K562 (cell line): Measurements from ENCODE around the gene DST. TPM values are rescaled to one million over a fixed set of nuclear protein-coding genes. Genes with fewer than 3 reads are reported as not detected.

Source experiments
- ATAC-seq: fragments of 200-7000 bp; cut with Tn5 transposase; 3 replicates; pipeline ENCODE4 v1.9.1; 2020; ENCODE audit warnings: moderate library complexity
- BruUV-seq: library from RNA; stranded (reverse); fragments of 400-500 nt; replicated peaks from 2 replicates; lab custom pipeline; 2021; lab: Mats Ljungman, UMichigan
- CTCF ChIA-PET: fragments of 300-600 bp; formaldehyde crosslinking; extraction: SDS; loops from one replicate; lab custom pipeline; 2021; ENCODE audit warnings: low intra/inter-chr PET ratio; lab: Yijun Ruan, JAX
- POLR2A ChIA-PET: fragments of 300-600, 350-650 bp; sonication (Branson Sonifier 250); formaldehyde crosslinking; extraction: SDS; loops from one replicate; lab custom pipeline; 2021; ENCODE audit warnings: antibody characterized with exemption, inconsistent platforms; lab: Yijun Ruan, JAX
- DNase-seq, 4 experiments: peaks; one replicate each; pipeline versions ENCODE4 v3.0.0 to v3.0.0-alpha.2; 2011 to 2018; ENCODE audit warnings: low spot score in 3 of 4, mixed read lengths in 3 of 4; ENCODE audit errors: extremely low read depth in 1 of 4
- FAIRE-seq: peaks from 2 replicates; lab custom pipeline; 2011; peaks lifted over from hg19 to GRCh38; lab: Jason Lieb, UNC
- H2AFZ ChIP-seq: 2 replicates; pipeline ENCODE4 v1.6.0; 2011; ENCODE audit warnings: low read depth, low read length, control low read depth, inconsistent platforms
- H3K27ac ChIP-seq: fragments of 200-600 bp; 3 replicates; pipeline ENCODE4 v1.8.0; 2011; ENCODE audit warnings: low read depth, mild to moderate bottlenecking, control low read depth, inconsistent platforms, low read length, moderate library complexity, mixed read lengths; ENCODE audit errors: extremely low read depth
- H3K27me3 ChIP-seq, 2 experiments: fragments of 300-600 bp in 1 of 2; 2 replicates in 1 of 2; 3 replicates in 1 of 2; pipeline versions ENCODE4 v1.6.0 to v1.8.0; 2011; ENCODE audit warnings: inconsistent platforms in 2 of 2, low read length in 2 of 2, mild to moderate bottlenecking in 1 of 2, mixed read lengths in 1 of 2, moderate library complexity in 1 of 2; ENCODE audit not compliant: control insufficient read depth in 2 of 2, insufficient read depth in 2 of 2
- H3K36me3 ChIP-seq: fragments of 300-600 bp; 3 replicates; pipeline ENCODE4 v1.8.0; 2011; ENCODE audit warnings: mild to moderate bottlenecking, low read length, inconsistent platforms; ENCODE audit not compliant: control insufficient read depth, insufficient read depth
- H3K4me1 ChIP-seq, 2 experiments: fragments of 200-600 bp in 1 of 2; replicated peaks in 1 of 2; 2 replicates in 1 of 2; 3 replicates in 1 of 2; pipeline versions ENCODE4 v1.5.1 to v1.8.0; 2011; ENCODE audit warnings: inconsistent platforms in 2 of 2, low read length in 2 of 2, mild to moderate bottlenecking in 1 of 2, mixed read lengths in 1 of 2, moderate library complexity in 1 of 2; ENCODE audit not compliant: control insufficient read depth in 2 of 2, insufficient read depth in 2 of 2
- H3K4me2 ChIP-seq: 2 replicates; pipeline ENCODE4 v1.6.1; 2011; ENCODE audit warnings: low read length, control low read depth, inconsistent platforms, mixed read lengths; ENCODE audit not compliant: insufficient read depth
- H3K4me3 ChIP-seq: fragments of 200-600 bp; sonication (generic), shearing (Covaris generic); 2 replicates; pipeline ENCODE4 v1.5.1; 2016; ENCODE audit warnings: control low read depth, inconsistent platforms
- H3K79me2 ChIP-seq: fragments of 200-600 bp; 3 replicates; pipeline ENCODE4 v1.8.0; 2011; ENCODE audit warnings: low read length, inconsistent platforms; ENCODE audit not compliant: control insufficient read depth, insufficient read depth
- H3K9ac ChIP-seq, 2 experiments: 2 replicates each; pipeline versions ENCODE4 v1.6.0 to v1.6.1; 2011; ENCODE audit warnings: low read depth in 2 of 2, low read length in 2 of 2, control low read depth in 1 of 2, inconsistent platforms in 1 of 2, mild to moderate bottlenecking in 1 of 2, mixed read lengths in 1 of 2; ENCODE audit not compliant: insufficient read depth in 1 of 2
- H3K9me1 ChIP-seq: one replicate; pipeline ENCODE4 v1.6.0; 2011; ENCODE audit warnings: inconsistent platforms, mild to moderate bottlenecking, low read length, moderate library complexity; ENCODE audit not compliant: control insufficient read depth, insufficient read depth
- H3K9me3 ChIP-seq: replicated peaks from 2 replicates; pipeline ENCODE4 v1.5.1; 2011; ENCODE audit warnings: low read depth, low read length, inconsistent platforms; ENCODE audit not compliant: control insufficient read depth, insufficient read depth
- H4K20me1 ChIP-seq: replicated peaks from 2 replicates; pipeline ENCODE4 v1.6.1; 2011; ENCODE audit warnings: low read length, inconsistent platforms, mixed read lengths; ENCODE audit not compliant: control insufficient read depth, insufficient read depth
- EP400 ChIP-seq: fragments of 450-650 bp; IDR thresholded peaks from 2 replicates; pipeline ENCODE4 v1.6.1; 2017; ENCODE audit warnings: antibody characterized with exemption, mild to moderate bottlenecking, moderate library complexity
- GABPB1 ChIP-seq: sonication (generic); formaldehyde crosslinking; IDR thresholded peaks from 2 replicates; pipeline ENCODE4 v1.8.0; 2022; ENCODE audit warnings: mild to moderate bottlenecking, missing genetic modification reagents
- MCM7 ChIP-seq, 2 experiments: fragments of 450-650 bp; IDR thresholded peaks; 2 replicates each; pipeline ENCODE4 v1.6.1; 2016 to 2018
- NFRKB ChIP-seq: fragments of 450-650 bp; IDR thresholded peaks from 2 replicates; pipeline ENCODE4 v1.6.1; 2016; ENCODE audit warnings: low read depth
- PHB2 ChIP-seq: fragments of 450-650 bp; IDR thresholded peaks from 2 replicates; pipeline ENCODE4 v1.6.1; 2017; ENCODE audit warnings: low read depth
- SRSF9 ChIP-seq: fragments of 200-400 bp; formaldehyde crosslinking; IDR thresholded peaks from 2 replicates; pipeline ENCODE4 v1.6.1; 2017; ENCODE audit warnings: low read depth, low read length, borderline replicate concordance
- ZFP1 ChIP-seq: fragments of 450-650 bp; formaldehyde crosslinking; IDR thresholded peaks from 2 replicates; pipeline ENCODE4 v1.4.0; 2020; ENCODE audit warnings: mild to moderate bottlenecking, mixed read lengths
- ZFX ChIP-seq: sonication (generic); formaldehyde crosslinking; IDR thresholded peaks from 2 replicates; pipeline ENCODE4 v1.8.0; 2022; ENCODE audit warnings: mild to moderate bottlenecking, missing genetic modification reagents, moderate library complexity
- ZNF431 ChIP-seq: sonication (generic); formaldehyde crosslinking; IDR thresholded peaks from 2 replicates; pipeline ENCODE4 v1.8.0; 2022; ENCODE audit warnings: mild to moderate bottlenecking, missing genetic modification reagents
- WGBS: fragments of 100-300 bp; shearing (Covaris generic); methylation state at CpG from one replicate; pipeline ENCODE4 v1.1.6; 2016; ENCODE audit warnings: low coverage, mixed read lengths; ENCODE audit not compliant: insufficient coverage; ENCODE audit errors: missing lambda C conversion rate; 5-methylcytosine and 5-hydroxymethylcytosine counted together
- in situ Hi-C: fragments of 300-500 bp; cut with MboI; formaldehyde crosslinking; loops from 4 replicates; pipeline ENCODE4 v1.15.0; 2018; ENCODE audit warnings: inconsistent platforms, mixed read lengths
- intact Hi-C: fragments of 100-400 bp; cut with micrococcal nuclease; formaldehyde crosslinking; loops from 2 replicates; pipeline ENCODE4 v1.14.2; 2022
- polyA plus RNA-seq, 8 experiments: library from polyadenylated mRNA; depleted of rRNA in 4 of 8; stranded (reverse) in 5 of 8; unstranded in 3 of 8; fragments of >200 nt; fragmentation: Nextera tagmentation in 2 of 8; fragmentation: Illumina TruSeq in 1 of 8; extraction: Ambion mirVana in 2 of 8; extraction: Trizol in 1 of 8; gene quantifications; 2 replicates each; pipeline versions ENCODE4 v1.2.1 to v1.2.3, GENCODE V29; 2011 to 2014; ENCODE audit warnings: inconsistent platforms in 1 of 8, missing spikeins in 1 of 8
- total RNA-seq, 7 experiments: library from RNA; depleted of rRNA in 6 of 7; stranded (reverse); fragments of >200 nt in 6 of 7; fragmentation: Illumina TruSeq in 2 of 7; extraction: Trizol in 2 of 7; gene quantifications; 2 replicates each; pipeline versions ENCODE4 v1.2.1 to v1.2.3, GENCODE V29; 2011 to 2021; ENCODE audit warnings: low replicate concordance in 1 of 7
- TF ChIP-seq, protein P1 (sequence below): fragments of 250-450 bp; sonication (Bioruptor Pico); IDR thresholded peaks from 2 replicates; pipeline ENCODE4 v1.8.0; 2022; ENCODE audit warnings: moderate library complexity, mild to moderate bottlenecking, inconsistent platforms
- TF ChIP-seq, protein P2 (sequence below): fragments of 450-650 bp; IDR thresholded peaks from 2 replicates; pipeline ENCODE4 v1.6.1; 2016; ENCODE audit warnings: mild to moderate bottlenecking
- TF ChIP-seq, protein P3 (sequence below): sonication (generic); formaldehyde crosslinking; IDR thresholded peaks from 2 replicates; pipeline ENCODE4 v1.8.0; 2022; ENCODE audit warnings: missing genetic modification reagents, mild to moderate bottlenecking, moderate library complexity, borderline replicate concordance
- TF ChIP-seq, protein P4 (sequence below): conservative IDR thresholded peaks from 2 replicates; pipeline ENCODE4 v1.6.1; 2011; ENCODE audit warnings: low read depth, mild to moderate bottlenecking, low read length; ENCODE audit not compliant: control insufficient read depth
- TF ChIP-seq, protein P5 (sequence below), 2 experiments: fragments of 250-450 bp in 1 of 2; fragments of 450-650 bp in 1 of 2; sonication (Bioruptor Pico) in 1 of 2; IDR thresholded peaks; 2 replicates each; pipeline versions ENCODE4 v1.6.1 to v1.8.0; 2016 to 2021; ENCODE audit warnings: mild to moderate bottlenecking in 2 of 2, moderate library complexity in 2 of 2, missing compliant biosample characterization in 1 of 2, missing genetic modification characterization in 1 of 2

The DST gene
- total and polyA plus RNA-seq, 9 of the 15 experiments (the other 6 are each of a cell fraction or from before 2014, with no cell fraction given), result 5.2 to 21.9 (median 13.3) TPM

DNA sequence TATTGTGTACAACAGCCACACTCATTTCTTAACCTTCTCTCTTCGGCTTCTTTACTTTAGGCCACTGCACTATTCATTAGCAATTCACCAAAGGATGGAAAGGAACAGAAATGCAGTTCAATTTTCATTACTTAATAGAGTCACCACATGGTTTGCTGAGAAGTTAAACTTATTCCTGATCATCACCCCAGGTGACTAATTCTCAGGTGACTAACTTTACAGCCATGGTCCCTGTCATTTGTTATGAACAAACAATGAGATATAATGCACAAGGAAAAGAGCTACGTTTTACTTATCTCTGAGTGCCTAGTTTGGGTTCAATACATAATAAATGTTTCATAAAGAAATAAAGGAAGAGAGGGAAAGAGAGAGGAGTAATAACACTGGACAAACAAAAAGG is 45.8 kb upstream of the DST start:
- Histone ChIP-seq H3K79me2 (no peaks in the 10 kb centered on the region), H3K4me3 (no peak overlapping the region), H2AFZ (no peak overlapping the region), H4K20me1 (no peaks in the 10 kb centered on the region), H3K9me3 (no peaks in the 10 kb centered on the region), H3K27me3 (no peaks in the 10 kb centered on the region), H3K4me1 (no peaks in the 10 kb centered on the region), H3K4me2 (no peak overlapping the region), H3K9ac (no peak overlapping the region), H3K36me3 (no peaks in the 10 kb centered on the region)
- intact Hi-C loops, result no loop called here
- DNase-seq, result no peak
- CTCF ChIA-PET, result no interaction called here
- BruUV-seq, result no TSS peak
- FAIRE-seq, result no peak
- POLR2A ChIA-PET, result no interaction called here
- 0% methylated on average over 2 of the region's 2 CpGs for WGBS
- no peak for ATAC-seq
- TF ChIP-seq, protein P1, sequence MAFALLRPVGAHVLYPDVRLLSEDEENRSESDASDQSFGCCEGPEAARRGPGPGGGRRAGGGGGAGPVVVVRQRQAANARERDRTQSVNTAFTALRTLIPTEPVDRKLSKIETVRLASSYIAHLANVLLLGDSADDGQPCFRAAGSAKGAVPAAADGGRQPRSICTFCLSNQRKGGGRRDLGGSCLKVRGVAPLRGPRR, result no peak
- TF ChIP-seq SRSF9, result no peak
- no peak for TF ChIP-seq ZNF431 (CRISPR knock-in tag)
- TF ChIP-seq ZFX, result no peak
- TF ChIP-seq NFRKB, result no peak
- TF ChIP-seq, protein P2, sequence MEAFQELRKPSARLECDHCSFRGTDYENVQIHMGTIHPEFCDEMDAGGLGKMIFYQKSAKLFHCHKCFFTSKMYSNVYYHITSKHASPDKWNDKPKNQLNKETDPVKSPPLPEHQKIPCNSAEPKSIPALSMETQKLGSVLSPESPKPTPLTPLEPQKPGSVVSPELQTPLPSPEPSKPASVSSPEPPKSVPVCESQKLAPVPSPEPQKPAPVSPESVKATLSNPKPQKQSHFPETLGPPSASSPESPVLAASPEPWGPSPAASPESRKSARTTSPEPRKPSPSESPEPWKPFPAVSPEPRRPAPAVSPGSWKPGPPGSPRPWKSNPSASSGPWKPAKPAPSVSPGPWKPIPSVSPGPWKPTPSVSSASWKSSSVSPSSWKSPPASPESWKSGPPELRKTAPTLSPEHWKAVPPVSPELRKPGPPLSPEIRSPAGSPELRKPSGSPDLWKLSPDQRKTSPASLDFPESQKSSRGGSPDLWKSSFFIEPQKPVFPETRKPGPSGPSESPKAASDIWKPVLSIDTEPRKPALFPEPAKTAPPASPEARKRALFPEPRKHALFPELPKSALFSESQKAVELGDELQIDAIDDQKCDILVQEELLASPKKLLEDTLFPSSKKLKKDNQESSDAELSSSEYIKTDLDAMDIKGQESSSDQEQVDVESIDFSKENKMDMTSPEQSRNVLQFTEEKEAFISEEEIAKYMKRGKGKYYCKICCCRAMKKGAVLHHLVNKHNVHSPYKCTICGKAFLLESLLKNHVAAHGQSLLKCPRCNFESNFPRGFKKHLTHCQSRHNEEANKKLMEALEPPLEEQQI, result no peak
- no peak for TF ChIP-seq PHB2
- TF ChIP-seq, protein P3, sequence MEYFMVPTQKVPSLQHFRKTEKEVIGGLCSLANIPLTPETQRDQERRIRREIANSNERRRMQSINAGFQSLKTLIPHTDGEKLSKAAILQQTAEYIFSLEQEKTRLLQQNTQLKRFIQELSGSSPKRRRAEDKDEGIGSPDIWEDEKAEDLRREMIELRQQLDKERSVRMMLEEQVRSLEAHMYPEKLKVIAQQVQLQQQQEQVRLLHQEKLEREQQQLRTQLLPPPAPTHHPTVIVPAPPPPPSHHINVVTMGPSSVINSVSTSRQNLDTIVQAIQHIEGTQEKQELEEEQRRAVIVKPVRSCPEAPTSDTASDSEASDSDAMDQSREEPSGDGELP (CRISPR knock-in tag), result no peak
- TF ChIP-seq GABPB1 (CRISPR knock-in tag), result no peak
- no peak for TF ChIP-seq EP400
- no peak for TF ChIP-seq ZFP1 (CRISPR knock-in tag)
- TF ChIP-seq MCM7 (IDR thresholded peaks at IDR 0.05), result no peak
- TF ChIP-seq, protein P4, sequence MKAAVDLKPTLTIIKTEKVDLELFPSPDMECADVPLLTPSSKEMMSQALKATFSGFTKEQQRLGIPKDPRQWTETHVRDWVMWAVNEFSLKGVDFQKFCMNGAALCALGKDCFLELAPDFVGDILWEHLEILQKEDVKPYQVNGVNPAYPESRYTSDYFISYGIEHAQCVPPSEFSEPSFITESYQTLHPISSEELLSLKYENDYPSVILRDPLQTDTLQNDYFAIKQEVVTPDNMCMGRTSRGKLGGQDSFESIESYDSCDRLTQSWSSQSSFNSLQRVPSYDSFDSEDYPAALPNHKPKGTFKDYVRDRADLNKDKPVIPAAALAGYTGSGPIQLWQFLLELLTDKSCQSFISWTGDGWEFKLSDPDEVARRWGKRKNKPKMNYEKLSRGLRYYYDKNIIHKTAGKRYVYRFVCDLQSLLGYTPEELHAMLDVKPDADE, result no peak
- TF ChIP-seq, protein P5, sequence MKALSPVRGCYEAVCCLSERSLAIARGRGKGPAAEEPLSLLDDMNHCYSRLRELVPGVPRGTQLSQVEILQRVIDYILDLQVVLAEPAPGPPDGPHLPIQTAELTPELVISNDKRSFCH (CRISPR knock-in tag; IDR thresholded peaks at IDR 0.05), result no peak
- TF ChIP-seq, protein P5 (tag; IDR thresholded peaks at IDR 0.05), result no peak
- TF ChIP-seq, all 486 proteins: peak for 0
- in situ Hi-C loops, result no loop called here
- Histone ChIP-seq H3K9me1 (no peaks in the 10 kb centered on the region), H3K27ac (no peak overlapping the region)
